Measurements from ENCODE around the gene SGTB.

DNA sequence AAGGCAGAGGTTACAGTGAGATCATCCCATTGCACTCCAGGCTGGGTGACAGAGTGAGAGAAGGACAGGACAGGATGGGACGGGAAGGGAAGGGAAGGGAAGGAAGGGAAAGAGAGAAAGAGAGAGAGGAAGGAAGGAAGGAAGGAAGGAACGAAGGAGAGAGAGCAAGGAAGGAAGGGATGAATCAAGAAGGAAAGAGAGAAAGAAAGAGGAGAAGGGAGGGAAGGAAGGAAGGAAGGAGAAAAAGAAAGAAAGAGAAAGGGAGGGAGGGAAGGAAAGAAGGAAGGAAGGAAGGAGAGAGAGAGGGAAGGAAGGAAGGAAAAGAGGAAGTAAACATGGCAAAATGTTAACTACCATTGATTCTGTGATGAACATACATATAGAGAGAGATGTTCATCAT is 28.8 kb downstream of the SGTB start:
- TF ChIP-seq CTCF (IDR thresholded peaks at IDR 0.05) (no peak), POLR2A (IDR thresholded peaks at IDR 0.05) (no peak)
